GM19438 (cell line): ENCODE measurements around the gene EIF4G3.
"Not testable (repeated sequence)": the region's sequence is repeated elsewhere in the genome, so short reads cannot be mapped to it uniquely, and the experiment has no call there.

Experiments
- ATAC-seq: cut with Tn5 transposase; IDR thresholded peaks from one replicate; pipeline ENCODE4 v1.9.1; 2021; ENCODE audit warnings: low read depth; ENCODE audit not compliant: unreplicated experiment

EIF4G3 gene

GRCh38 chr1:20893931-20894330 lies 282.8 kb downstream of the EIF4G3 start:
- ATAC-seq: no peak

- no peak for ATAC-seq
Observed at GRCh38 chr1:20891091-20891490, 285.6 kb downstream of the EIF4G3 start.

DNA sequence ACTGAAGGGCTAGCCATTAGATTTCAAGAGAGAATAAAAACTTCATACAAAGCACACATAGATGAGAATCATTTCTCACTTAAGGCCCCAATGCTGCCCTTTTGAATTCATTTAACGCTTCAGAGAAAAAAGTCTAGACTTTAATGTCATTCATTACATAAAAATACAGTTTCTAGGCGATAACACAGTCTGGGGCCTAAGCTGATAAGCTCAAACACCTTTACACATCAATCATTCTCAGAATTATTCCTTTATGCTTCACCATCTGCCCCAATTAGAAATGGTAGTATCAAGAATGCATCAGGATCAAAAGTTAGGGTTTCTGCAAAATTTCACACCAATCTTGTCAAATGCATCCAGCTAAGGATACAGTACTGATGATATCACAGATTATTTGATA lies 289.5 kb downstream of the EIF4G3 start:
- ATAC-seq: no peak

DNA sequence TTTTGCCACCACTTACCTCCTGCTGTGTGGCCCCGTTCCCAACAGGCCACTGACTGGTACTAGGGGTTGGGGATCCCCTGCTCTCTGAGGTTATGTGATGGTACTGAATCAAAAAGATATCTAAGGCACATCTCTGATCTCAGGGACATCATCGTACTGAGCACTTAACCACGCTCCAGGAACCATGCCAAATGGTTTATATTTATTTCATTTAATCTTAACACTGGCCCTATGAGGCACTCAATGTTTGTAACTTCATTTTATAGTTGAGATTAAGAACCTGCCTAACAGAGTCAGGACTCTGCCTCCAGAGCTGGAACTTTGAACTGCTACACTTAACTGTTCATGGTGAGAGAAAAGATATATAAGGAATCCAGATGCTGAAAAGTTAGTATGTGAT lies 291.6 kb downstream of the EIF4G3 start:
- ATAC-seq: no peak

- no peak for ATAC-seq
Observed at GRCh38 chr1:20884513-20884912, 292.2 kb downstream of the EIF4G3 start.

DNA sequence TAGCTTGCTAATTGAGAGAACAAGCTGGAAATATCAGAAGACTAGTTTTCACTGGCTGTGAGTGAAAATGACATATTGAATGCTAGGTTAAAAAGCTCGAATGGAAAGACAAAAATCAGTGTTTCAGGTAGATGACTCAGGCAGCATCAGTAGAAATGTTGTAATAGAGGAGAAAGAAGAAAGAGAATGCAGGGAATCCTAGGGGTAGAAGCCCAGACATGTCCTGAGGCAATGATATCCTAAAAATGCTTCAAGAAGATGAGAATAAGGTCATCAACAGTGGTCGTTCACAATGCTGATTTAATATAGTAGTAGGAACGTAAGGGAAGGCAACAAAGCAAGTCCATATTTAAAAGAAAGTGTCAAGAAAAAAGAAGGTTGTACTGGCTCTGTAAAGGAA lies 292.9 kb downstream of the EIF4G3 start:
- no peak for ATAC-seq

DNA sequence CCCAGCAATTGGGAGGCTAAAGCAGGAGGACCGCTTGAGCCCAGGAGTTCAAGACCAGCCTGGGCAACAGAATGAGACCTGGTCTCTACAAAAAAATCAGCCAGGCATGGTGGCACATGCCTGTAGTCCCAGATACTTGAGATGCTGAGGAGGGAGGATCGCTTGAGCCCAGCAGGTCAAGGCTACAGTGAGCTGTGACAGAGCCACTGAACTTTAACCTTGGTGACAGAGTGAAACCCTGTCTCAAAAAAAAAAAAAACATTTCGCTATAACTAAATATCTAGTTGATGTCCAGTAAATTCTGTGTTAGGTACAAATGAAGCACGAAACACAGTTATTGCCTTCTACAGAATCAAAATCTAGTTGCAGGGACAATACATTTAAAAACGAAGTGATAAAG lies 293.9 kb downstream of the EIF4G3 start:
- no peak for ATAC-seq

- ATAC-seq: no peak
Observed at GRCh38 chr1:20878799-20879198, 297.9 kb downstream of the EIF4G3 start.

DNA sequence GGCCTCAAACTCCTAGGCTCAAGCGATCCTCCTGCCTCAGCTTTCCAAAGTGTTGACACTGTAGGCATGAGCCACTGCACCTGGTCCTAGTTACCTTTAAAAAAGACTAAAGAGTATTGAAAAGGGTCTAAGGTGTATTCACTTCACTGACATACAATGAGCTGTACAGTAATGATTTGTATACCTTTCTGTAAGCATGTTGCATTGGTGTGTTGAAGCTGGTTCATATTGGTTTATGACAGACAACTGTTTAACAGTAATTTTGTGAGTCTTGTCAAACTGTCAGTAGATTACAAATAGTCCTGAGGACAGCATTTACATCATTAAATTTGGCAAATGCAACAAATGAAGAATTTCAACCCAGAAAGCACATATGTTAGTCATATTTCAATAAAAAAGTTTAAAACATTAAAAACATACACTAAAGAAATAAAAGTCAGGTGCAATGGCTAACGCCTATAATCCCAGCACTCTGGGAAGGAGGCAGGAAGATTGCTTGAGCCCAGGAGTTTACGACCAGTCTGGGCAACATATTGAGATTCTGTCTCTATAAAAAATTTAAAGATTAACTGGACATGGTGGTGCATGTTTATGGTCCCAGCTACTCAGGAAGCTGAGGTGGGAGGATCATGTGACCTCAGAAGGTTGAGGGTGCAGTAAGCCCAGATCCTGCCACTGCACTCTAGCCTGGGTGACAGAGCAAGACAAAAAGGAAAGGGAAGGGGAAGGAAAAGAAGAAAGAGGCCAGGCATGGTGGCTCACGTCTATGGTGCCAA lies 301.3 kb downstream of the EIF4G3 start:
- no peak for ATAC-seq

GRCh38 chr1:20873311-20873710 lies 303.4 kb downstream of the EIF4G3 start:
- no peak for ATAC-seq

DNA sequence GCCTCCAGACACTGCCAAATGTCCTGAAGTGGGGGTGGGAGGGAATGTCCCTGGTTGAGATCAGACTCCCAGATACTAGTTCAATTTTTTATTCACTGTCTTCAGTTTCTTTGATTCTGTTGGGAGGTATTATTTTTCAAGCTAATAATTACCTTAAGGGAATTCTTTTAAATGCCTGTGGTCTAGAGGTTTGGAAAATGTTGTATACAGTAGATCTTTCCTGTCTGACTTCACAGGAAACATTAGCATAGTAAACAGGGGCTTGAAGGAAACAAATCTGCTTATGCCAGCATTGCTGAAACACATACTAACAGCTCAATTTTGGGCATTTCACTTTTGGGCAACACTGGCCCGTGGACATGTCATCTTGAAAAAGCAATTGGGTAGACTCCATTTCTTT lies 305.3 kb downstream of the EIF4G3 start:
- ATAC-seq: no peak

GRCh38 chr1:20870718-20871117 lies 306.0 kb downstream of the EIF4G3 start:
- no peak for ATAC-seq

GRCh38 chr1:20868263-20868662 lies 308.4 kb downstream of the EIF4G3 start:
- no peak for ATAC-seq

DNA sequence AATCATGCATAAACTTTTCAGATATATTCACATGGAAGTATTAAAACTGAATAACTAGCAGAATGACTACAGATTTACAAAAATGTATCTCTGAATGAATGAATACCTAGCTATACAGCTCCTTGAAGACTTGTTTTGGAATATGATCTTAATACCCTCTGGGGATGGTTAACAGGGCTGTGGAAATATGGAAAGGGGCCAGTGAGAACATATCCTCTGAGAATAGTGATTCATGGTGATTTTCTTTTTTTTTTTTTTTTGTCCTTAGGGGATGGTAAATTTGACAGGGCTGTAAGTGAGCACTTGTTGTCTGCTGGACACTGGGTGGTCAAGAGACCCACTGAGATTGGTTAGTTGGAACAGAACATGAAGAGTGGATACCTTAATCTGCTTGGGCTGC lies 308.9 kb downstream of the EIF4G3 start:
- no peak for ATAC-seq

DNA sequence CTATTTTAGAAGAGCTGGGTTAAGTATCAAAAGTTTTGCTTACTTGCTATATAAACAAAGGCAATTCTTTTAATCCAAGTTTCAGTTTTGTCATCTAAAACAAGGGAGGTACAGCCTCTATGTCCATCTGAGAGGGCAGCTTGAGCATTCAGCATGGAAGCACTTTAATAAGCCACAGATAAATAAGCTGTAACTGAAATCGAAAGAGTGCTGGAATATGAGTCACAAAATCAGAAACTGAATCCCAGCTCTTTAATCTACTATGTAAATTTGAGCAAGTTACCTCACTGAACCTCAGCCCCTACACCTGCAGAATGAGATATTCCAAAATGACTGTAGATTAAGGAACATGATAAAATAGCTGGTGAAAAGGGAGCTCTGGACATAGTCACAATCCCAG lies 309.6 kb downstream of the EIF4G3 start:
- no peak for ATAC-seq

DNA sequence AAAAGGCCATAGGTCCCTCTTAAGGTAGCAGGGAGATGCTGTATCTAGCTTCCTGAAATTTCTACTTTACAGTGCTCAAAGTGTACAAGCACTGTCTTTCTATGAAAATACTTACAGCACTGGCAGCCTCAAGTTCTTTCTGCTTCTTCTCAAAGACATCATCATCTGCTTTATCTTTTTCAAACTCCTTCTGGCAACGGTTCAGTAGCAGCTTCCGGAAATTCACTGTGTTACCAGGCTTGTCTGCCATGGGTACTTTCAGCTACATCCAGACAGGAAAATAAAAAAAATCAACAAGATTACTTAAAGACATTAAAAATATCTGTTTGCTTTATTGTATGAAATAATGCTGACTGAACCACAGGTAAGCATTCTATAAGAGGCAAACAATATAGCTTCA lies 311.7 kb downstream of the EIF4G3 start:
- no peak for ATAC-seq

DNA sequence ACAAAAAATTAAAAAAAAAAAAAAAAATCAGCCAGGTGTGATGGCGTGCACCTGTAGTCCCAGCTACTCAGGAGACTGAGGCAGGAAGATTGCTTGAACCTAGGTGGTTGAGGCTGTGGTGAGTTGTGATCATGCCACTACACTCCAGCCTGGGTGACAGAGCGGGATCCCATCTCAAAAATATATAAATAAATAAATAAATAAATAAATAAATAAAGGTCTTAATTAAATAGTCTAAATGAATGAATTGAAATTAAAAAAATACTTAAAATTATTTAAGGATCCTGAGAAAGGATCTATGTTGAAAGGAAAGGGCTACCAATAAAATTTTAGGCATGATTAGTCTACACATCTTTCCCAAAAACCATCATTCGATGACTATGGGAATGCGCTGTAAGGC lies 322.2 kb downstream of the EIF4G3 start:
- no peak for ATAC-seq

DNA sequence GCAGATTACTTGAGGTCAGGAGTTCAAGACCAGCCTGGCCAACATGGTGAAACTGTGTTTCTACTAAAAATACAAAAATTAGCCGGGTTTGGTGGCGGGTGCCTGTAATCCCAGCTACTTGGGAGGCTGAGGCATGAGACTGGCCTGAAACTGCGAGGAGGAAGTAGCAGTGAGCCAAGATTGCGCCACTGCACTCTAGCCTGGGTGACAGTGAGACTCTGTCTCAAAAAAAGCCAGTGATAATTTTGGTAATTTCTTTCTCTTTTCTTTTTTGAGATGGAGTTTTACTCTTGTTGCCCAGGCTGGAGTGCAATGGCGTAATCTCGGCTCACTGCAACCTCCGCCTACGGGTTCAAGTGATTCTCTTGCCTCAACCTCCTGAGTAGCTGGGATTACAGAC lies 324.9 kb downstream of the EIF4G3 start:
- not testable (repeated sequence) for ATAC-seq

GRCh38 chr1:20850021-20850420 lies 326.7 kb downstream of the EIF4G3 start:
- ATAC-seq: no peak

GRCh38 chr1:20849100-20849499 lies 327.6 kb downstream of the EIF4G3 start:
- ATAC-seq: no peak

DNA sequence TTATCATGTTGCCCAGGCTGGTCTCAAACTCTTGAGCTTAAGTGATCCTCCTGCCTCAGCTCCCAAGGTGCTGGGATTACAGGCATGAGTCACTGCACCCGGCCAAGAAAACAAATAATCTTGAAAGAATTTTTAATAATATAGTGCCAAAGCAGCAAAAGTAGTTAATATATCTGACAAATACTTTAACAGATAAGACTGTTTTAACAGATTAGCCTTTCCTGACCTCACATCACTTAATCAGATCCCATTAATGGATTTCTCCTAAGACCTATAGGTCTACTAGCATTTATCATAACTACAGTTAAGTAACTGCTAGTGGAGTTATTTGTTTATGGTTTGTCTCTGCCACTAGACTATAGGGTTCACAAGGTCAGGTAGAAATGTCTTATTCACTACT lies 328.5 kb downstream of the EIF4G3 start:
- ATAC-seq: no peak

GRCh38 chr1:20847611-20848080 lies 329.1 kb downstream of the EIF4G3 start:
- ATAC-seq: no peak
